HG03097 (cell line): ENCODE data around the gene SLIT1.

ENCODE experiments used
- ATAC-seq: cut with Tn5 transposase; IDR thresholded peaks from one replicate; pipeline ENCODE4 v1.9.1; 2021; ENCODE audit not compliant: unreplicated experiment, low FRiP score

Gene SLIT1

GRCh38 chr10:96988426-96988825 is 197.3 kb downstream of the SLIT1 start:
- ATAC-seq, result no peak

- no peak for ATAC-seq
These were observed 197.9 kb downstream of the SLIT1 start for GRCh38 chr10:96987842-96988175.

DNA sequence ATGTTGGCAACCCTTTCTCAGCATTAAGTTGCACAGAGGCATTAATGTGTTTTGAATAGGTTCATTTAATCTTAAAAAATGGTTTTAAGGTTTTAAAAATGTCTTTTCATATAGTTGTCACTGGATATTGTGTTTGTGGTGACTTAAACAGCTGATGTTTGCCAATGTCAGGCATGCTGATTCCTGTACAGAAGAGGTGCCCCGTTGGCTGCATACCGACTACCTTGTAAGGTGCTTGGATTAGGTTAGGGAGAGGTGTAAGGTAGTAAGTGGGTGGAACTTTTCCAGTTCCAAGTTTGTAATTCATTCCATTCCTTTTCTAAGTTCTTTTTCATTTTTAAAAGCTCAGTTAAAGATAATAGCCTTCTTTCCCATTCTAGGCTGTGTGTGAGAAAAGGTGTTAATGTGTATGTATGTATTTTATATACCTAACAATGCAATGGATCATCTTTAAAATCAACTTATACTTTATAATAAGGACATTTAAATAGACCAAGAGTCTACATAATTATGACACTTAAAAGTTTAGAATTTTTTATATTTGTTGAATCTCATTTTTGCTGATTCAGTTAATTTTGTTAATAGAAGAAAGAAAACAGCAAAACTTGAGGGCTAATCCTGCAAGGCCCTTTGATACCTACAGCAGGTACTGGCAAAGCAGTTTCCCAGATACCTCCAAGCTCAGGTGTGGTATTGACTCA is 198.5 kb downstream of the SLIT1 start:
- ATAC-seq, result no peak

DNA sequence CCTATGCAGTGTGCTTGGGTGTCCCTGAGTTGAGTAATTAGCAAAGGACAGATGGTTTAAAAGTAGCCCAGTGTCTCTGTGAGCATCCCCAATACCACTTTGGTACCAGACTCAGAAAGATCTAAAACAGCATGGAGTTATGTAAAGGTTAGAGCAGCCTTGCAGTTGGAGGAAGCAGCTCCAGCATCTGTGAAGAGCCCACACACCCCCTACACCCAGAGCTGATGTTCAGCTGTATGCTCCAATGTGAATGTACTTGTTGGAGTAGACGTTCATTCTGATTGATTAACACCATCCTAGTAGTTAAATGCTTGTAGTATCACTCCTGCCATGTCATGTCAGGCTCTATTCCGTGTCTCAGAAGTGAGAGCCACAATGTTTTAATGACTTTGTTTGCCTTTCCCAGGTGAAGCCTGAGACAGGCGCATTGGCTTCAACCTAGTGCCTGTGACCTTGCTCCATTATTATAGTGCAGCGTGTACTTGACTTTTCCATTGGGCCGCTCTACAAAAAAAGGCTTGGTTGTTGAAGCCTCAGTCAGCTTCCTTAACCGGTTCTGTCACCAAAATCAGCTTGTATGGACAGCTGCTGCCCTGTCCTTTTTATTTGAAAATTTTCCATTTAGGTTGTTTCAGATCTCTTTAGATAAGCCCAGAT is 199.4 kb downstream of the SLIT1 start:
- ATAC-seq, result no peak

- peak; percentile 68 for ATAC-seq
These were observed 201.1 kb downstream of the SLIT1 start for GRCh38 chr10:96984541-96985131.

GRCh38 chr10:96982149-96982930 is 203.4 kb downstream of the SLIT1 start:
- ATAC-seq, result no peak

- ATAC-seq, result no peak
These were observed 207.1 kb downstream of the SLIT1 start for GRCh38 chr10:96978621-96979154.

GRCh38 chr10:96975136-96975535 is 210.6 kb downstream of the SLIT1 start:
- no peak for ATAC-seq

- ATAC-seq, result no peak
These were observed 211.7 kb downstream of the SLIT1 start for GRCh38 chr10:96973809-96974747.

DNA sequence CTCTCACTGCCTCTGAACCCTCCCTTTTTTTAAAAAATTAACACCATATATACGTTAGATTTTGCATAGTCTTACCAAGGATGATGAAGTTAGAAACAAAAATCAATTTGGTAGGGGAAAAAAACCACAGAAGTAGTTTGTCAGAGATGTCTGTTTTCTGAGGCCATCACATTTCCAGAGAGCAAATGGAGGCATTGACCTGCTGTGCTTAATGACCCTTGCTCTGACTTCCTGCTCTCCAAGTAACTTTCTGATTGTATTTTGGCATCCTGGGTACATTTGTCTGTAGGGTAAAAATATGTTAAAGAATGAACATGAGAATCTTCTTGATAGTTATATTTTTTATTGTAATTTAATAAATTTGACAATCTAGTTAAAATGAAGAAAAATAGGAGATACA is 213.5 kb downstream of the SLIT1 start:
- no peak for ATAC-seq

- no peak for ATAC-seq
These were observed 214.4 kb downstream of the SLIT1 start for GRCh38 chr10:96971324-96971723.

DNA sequence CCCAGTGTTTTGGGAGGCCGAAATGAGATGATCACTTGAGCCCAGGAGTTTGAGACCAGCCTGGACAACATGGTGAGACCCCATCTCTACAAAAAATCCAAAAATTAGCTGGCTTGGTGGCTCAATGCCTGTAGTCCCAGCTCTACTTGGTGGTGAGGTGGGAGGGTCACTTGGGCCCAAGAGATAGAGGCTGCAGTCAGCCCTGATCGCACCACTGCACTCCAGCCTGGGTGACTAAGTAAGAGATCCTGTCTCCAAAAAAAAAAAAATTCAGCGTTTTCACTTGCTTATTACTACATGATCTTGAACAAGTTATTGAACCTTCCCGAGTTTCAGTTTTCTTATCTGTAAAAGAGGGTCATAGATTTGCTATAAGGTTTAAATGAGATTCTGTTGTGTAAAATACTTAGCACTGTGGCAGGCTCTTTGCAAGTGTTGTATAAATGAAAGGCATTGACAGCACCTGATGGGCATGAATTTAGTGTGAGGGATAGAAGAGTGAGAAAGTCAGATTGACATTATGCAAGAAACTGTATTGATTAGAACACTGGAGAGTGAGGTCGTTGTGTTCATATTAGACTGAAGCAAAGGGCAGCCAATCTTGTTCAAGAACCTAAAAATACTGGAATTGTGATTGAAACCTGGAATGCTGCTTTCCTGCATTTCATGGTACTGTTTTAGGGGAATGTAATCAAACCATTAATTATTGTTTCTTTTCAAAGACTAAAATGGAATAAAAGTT is 216.9 kb downstream of the SLIT1 start:
- no peak for ATAC-seq

DNA sequence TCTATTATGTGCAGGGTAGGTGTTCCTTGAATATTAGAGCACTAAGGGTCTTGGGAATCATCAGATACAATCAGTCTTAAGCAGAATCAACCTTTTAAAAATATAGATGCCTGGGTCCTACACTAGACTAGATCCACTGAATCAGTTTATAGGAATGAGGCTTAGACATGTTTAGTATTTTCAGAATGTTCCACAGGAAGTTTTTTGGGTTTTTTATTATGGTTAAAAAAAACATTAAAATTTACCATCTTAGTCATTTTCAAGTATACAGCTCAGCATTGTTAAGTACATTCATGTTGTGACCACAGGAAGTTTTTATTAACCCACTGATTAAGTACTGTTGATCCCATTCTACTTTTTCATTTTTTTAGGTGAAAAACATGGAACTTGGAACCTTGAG is 217.9 kb downstream of the SLIT1 start:
- no peak for ATAC-seq

- no peak for ATAC-seq
These were observed 221.6 kb downstream of the SLIT1 start for GRCh38 chr10:96964131-96964530.

DNA sequence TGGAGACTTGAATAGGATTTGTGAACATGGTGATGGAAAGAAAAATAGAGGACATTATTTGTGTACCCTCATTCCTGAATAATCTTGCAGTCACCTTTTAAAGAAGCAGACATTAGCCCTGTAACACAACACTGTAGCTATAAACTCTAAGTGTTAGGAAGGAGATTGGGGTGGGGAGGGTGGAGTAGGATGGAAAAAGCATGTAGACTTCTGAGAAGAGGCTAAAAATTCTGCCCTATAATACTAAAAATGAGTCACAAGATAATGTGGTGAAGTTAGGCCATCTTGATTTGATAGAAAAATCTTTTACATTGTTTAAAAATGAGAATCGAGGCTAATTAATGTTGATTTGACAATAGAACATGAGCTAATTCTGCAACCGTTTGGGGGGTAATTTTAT is 224.9 kb downstream of the SLIT1 start:
- no peak for ATAC-seq

DNA sequence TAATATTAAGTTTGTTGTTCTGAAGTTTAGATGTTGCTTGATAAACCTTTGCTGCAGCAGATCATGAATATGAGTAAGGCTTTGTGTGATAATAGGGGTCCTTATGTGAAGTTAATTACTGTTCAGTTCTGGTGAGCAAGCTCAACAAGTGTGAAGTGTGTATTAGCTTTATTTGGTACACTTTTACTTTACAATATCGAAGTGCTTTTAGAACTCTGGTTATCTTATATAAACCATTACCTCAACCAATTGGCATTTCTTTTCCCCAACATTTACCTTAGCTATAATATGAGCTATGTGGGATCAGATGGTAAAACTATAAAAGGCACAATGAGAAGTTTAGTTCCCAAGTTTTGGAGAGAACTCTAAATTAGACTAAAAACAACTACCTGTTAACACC is 226.0 kb downstream of the SLIT1 start:
- no peak for ATAC-seq

GRCh38 chr10:96958071-96958470 is 227.7 kb downstream of the SLIT1 start:
- no peak for ATAC-seq

DNA sequence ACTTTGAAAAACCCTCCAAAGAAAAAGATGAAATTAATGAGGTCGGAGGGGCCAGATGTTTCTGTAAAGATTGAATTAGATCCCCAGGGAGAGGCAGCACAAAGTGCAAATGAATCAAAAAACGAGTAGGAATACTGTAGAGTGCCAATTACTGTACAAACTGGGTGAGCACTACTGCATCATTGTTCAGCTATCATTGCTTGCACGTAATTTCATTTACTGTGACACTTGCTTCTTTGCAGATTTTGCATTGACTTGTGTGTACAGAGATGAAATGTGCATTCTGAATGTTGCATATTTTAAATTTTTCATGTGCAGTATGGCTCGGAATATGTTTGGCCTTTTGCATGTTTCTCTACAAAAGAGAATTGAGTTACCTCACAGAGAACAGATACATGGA is 230.0 kb downstream of the SLIT1 start:
- no peak for ATAC-seq

- no peak for ATAC-seq
These were observed 233.8 kb downstream of the SLIT1 start for GRCh38 chr10:96951954-96952353.
